ENCODE results near the gene SLIT1. TPM values are rescaled to one million over a fixed set of nuclear protein-coding genes. Genes with fewer than 3 reads are reported as not detected.

SLIT1 gene
- total and polyA plus RNA-seq, 12 donors: 0.05 to 0.65 (median 0.15) TPM

DNA sequence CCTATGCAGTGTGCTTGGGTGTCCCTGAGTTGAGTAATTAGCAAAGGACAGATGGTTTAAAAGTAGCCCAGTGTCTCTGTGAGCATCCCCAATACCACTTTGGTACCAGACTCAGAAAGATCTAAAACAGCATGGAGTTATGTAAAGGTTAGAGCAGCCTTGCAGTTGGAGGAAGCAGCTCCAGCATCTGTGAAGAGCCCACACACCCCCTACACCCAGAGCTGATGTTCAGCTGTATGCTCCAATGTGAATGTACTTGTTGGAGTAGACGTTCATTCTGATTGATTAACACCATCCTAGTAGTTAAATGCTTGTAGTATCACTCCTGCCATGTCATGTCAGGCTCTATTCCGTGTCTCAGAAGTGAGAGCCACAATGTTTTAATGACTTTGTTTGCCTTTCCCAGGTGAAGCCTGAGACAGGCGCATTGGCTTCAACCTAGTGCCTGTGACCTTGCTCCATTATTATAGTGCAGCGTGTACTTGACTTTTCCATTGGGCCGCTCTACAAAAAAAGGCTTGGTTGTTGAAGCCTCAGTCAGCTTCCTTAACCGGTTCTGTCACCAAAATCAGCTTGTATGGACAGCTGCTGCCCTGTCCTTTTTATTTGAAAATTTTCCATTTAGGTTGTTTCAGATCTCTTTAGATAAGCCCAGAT is 199.4 kb downstream of the SLIT1 start:
- Histone ChIP-seq H3K27me3 (no peaks in the 10 kb centered on the region), H3K36me3 (replicated peaks in 1 of 2) (no peaks in the 10 kb centered on the region), H3K4me3 (no peak overlapping the region), H3K9me3 (replicated peaks in 1 of 3) (no peaks in the 10 kb centered on the region), H3K27ac (no peak overlapping the region), H3K4me1 (replicated peaks in 1 of 2) (no peaks in the 10 kb centered on the region)
- DNase-seq: no peak
- intact Hi-C loops (cut with DNase I): no loop called here
- TF ChIP-seq POLR2A (IDR thresholded peaks at IDR 0.05): no peak
- TF ChIP-seq, protein P1, sequence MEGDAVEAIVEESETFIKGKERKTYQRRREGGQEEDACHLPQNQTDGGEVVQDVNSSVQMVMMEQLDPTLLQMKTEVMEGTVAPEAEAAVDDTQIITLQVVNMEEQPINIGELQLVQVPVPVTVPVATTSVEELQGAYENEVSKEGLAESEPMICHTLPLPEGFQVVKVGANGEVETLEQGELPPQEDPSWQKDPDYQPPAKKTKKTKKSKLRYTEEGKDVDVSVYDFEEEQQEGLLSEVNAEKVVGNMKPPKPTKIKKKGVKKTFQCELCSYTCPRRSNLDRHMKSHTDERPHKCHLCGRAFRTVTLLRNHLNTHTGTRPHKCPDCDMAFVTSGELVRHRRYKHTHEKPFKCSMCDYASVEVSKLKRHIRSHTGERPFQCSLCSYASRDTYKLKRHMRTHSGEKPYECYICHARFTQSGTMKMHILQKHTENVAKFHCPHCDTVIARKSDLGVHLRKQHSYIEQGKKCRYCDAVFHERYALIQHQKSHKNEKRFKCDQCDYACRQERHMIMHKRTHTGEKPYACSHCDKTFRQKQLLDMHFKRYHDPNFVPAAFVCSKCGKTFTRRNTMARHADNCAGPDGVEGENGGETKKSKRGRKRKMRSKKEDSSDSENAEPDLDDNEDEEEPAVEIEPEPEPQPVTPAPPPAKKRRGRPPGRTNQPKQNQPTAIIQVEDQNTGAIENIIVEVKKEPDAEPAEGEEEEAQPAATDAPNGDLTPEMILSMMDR (IDR thresholded peaks at IDR 0.05): no peak
- 85 to 92% (median 87%) methylated on average over 6 of the region's 6 CpGs for WGBS, 4 donors

DNA sequence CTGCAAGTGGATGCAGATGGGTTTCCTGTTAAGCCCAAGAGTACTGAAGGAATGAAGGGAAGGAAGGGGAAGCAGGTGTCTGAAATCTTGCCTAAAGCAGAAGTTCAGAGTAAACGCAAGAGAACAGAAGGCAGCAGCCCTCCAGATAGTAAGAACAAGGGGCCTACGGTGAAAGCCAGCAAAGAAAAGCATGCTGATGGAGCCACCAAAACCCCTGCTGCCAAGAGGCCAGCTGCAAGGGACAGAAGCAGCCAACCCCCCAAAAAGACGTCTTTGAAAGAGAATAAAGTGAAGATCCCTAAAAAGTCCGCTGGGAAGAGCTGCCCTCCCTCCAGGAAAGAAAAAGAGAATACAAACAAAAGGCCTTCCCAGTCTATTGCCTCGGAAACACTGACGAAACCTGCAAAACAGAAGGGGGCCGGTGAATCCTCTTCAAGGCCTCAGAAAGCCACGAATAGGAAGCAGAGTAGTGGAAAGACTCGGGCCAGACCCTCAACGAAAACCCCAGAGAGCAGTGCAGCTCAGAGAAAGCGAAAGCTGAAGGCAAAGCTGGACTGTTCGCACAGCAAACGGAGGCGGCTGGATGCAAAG is 201.1 kb downstream of the SLIT1 start:
- Histone ChIP-seq H3K4me1 (replicated peaks in 1 of 2) (no peaks in the 10 kb centered on the region), H3K36me3 (replicated peaks in 1 of 2) (no peaks in the 10 kb centered on the region), H3K27ac (no peak overlapping the region), H3K27me3 (no peaks in the 10 kb centered on the region), H3K4me3 (no peak overlapping the region), H3K9me3 (replicated peaks in 1 of 3) (no peaks in the 10 kb centered on the region)
- WGBS, 4 donors: 62 to 79% (median 73%) methylated on average over 14 of the region's 14 CpGs
- TF ChIP-seq POLR2A (IDR thresholded peaks at IDR 0.05): no peak
- TF ChIP-seq, protein P1 (IDR thresholded peaks at IDR 0.05): no peak
- intact Hi-C loops (cut with DNase I): no loop called here
- DNase-seq: no peak

DNA sequence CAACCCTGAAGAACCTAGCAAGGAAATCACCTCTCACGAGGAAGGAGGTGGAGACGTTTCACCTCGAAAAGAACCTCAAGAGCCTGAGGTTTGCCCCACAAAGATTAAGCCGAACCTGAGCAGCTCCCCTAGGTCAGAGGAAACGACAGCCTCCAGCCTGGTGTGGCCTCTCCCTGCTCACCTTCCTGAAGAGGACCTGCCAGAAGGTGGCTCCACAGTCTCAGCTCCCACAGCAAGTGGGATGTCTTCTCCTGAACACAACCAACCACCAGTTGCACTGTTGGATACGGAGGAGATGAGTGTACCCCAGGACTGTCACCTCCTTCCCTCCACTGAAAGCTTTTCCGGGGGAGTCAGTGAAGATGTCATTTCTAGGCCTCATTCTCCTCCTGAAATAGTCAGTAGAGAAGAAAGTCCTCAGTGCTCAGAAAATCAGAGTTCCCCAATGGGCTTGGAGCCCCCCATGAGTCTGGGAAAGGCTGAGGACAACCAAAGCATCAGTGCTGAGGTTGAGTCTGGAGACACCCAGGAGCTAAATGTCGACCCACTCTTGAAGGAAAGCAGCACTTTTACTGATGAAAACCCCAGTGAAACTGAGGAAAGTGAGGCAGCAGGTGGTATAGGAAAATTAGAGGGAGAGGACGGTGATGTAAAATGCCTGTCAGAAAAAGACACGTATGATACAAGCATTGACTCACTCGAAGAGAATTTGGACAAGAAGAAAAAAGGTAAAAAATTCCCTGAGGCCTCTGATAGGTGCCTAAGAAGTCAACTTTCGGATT is 203.4 kb downstream of the SLIT1 start:
- Histone ChIP-seq H3K27ac (no peak overlapping the region), H3K4me3 (no peak overlapping the region), H3K27me3 (no peaks in the 10 kb centered on the region), H3K36me3 (replicated peaks in 1 of 2) (no peaks in the 10 kb centered on the region), H3K4me1 (replicated peaks in 1 of 2) (no peaks in the 10 kb centered on the region), H3K9me3 (replicated peaks in 1 of 3) (no peaks in the 10 kb centered on the region)
- no peak for DNase-seq
- intact Hi-C loops (cut with DNase I): no loop called here
- WGBS, 4 donors: 92 to 95% (median 95%) methylated on average over 8 to 12 of the region's 12 CpGs
- TF ChIP-seq POLR2A (IDR thresholded peaks at IDR 0.05): no peak
- TF ChIP-seq, protein P1 (IDR thresholded peaks at IDR 0.05): no peak

DNA sequence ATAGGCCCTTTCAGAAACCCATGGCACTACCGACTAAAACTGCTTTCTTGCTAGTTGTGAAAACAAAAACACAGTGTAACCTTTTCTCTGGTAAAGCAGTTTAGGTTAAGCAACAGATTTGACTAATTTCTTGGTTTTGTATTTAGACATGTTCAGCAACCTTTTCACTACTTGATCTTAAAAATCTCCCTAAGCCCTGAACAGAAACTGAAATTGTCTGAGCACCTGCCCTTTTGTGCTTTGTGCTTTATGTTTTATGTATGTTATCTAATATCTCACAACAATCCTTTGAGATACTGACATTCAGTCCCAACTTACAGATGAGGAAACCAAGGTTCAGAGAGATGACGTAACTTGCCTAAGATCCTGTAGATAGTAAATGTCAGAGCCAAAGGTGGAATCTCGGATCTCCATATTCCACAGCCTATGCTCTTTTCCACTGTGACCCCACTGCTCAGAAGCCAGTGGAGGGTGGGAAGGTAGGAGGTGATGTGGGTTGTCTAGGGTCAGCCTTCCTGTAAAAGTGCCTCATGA is 207.1 kb downstream of the SLIT1 start:
- Histone ChIP-seq H3K36me3 (replicated peaks in 1 of 2) (no peaks in the 10 kb centered on the region), H3K9me3 (replicated peaks in 1 of 3) (no peaks in the 10 kb centered on the region), H3K27ac (no peak overlapping the region), H3K4me1 (replicated peaks in 1 of 2) (no peaks in the 10 kb centered on the region), H3K27me3 (no peaks in the 10 kb centered on the region), H3K4me3 (no peak overlapping the region)
- DNase-seq: no peak
- 84 to 96% (median 92%) methylated on average over 3 of the region's 3 CpGs for WGBS, 4 donors
- intact Hi-C loops (cut with DNase I): no loop called here
- TF ChIP-seq, protein P1 (IDR thresholded peaks at IDR 0.05): no peak
- no peak for TF ChIP-seq POLR2A (IDR thresholded peaks at IDR 0.05)

All from adrenal gland (tissue), 12 donors.